ENCODE results near the gene COL24A1.

DNA sequence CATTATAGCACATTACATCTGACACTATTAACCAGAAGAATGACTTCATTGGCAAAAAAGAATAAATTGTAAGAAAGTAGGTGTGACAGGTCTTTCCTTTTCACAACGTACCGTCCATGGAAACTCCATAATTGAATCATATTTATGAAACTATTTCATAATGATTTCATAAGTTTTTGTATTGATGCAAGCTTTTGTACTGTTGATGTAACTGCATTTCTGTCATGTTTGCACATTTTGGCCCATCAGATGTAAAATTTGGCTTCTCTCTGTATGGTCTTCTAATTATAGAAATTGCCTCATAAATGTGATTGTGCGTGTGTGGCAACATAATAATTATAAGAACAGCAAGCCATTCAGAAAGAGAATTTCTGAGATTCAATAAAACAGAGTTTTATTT is 267.7 kb downstream of the COL24A1 start:
- TF ChIP-seq, protein P1, sequence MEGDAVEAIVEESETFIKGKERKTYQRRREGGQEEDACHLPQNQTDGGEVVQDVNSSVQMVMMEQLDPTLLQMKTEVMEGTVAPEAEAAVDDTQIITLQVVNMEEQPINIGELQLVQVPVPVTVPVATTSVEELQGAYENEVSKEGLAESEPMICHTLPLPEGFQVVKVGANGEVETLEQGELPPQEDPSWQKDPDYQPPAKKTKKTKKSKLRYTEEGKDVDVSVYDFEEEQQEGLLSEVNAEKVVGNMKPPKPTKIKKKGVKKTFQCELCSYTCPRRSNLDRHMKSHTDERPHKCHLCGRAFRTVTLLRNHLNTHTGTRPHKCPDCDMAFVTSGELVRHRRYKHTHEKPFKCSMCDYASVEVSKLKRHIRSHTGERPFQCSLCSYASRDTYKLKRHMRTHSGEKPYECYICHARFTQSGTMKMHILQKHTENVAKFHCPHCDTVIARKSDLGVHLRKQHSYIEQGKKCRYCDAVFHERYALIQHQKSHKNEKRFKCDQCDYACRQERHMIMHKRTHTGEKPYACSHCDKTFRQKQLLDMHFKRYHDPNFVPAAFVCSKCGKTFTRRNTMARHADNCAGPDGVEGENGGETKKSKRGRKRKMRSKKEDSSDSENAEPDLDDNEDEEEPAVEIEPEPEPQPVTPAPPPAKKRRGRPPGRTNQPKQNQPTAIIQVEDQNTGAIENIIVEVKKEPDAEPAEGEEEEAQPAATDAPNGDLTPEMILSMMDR (IDR thresholded peaks at IDR 0.05) = no peak
- TF ChIP-seq, protein P2, sequence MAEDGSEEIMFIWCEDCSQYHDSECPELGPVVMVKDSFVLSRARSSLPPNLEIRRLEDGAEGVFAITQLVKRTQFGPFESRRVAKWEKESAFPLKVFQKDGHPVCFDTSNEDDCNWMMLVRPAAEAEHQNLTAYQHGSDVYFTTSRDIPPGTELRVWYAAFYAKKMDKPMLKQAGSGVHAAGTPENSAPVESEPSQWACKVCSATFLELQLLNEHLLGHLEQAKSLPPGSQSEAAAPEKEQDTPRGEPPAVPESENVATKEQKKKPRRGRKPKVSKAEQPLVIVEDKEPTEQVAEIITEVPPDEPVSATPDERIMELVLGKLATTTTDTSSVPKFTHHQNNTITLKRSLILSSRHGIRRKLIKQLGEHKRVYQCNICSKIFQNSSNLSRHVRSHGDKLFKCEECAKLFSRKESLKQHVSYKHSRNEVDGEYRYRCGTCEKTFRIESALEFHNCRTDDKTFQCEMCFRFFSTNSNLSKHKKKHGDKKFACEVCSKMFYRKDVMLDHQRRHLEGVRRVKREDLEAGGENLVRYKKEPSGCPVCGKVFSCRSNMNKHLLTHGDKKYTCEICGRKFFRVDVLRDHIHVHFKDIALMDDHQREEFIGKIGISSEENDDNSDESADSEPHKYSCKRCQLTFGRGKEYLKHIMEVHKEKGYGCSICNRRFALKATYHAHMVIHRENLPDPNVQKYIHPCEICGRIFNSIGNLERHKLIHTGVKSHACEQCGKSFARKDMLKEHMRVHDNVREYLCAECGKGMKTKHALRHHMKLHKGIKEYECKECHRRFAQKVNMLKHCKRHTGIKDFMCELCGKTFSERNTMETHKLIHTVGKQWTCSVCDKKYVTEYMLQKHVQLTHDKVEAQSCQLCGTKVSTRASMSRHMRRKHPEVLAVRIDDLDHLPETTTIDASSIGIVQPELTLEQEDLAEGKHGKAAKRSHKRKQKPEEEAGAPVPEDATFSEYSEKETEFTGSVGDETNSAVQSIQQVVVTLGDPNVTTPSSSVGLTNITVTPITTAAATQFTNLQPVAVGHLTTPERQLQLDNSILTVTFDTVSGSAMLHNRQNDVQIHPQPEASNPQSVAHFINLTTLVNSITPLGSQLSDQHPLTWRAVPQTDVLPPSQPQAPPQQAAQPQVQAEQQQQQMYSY (CRISPR knock-in tag; IDR thresholded peaks at IDR 0.05) = no peak
- TF ChIP-seq, protein P3, sequence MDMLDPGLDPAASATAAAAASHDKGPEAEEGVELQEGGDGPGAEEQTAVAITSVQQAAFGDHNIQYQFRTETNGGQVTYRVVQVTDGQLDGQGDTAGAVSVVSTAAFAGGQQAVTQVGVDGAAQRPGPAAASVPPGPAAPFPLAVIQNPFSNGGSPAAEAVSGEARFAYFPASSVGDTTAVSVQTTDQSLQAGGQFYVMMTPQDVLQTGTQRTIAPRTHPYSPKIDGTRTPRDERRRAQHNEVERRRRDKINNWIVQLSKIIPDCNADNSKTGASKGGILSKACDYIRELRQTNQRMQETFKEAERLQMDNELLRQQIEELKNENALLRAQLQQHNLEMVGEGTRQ (CRISPR knock-in tag; IDR thresholded peaks at IDR 0.05) = no peak
